ENCODE data around the gene ESPN. TPM values are rescaled to one million over a fixed set of nuclear protein-coding genes. Genes with fewer than 3 reads are reported as not detected.

The ESPN gene
- total RNA-seq, 4 donors from 2014 or later = 0.47 to 0.92 (median 0.81) TPM; not detected in 1

DNA sequence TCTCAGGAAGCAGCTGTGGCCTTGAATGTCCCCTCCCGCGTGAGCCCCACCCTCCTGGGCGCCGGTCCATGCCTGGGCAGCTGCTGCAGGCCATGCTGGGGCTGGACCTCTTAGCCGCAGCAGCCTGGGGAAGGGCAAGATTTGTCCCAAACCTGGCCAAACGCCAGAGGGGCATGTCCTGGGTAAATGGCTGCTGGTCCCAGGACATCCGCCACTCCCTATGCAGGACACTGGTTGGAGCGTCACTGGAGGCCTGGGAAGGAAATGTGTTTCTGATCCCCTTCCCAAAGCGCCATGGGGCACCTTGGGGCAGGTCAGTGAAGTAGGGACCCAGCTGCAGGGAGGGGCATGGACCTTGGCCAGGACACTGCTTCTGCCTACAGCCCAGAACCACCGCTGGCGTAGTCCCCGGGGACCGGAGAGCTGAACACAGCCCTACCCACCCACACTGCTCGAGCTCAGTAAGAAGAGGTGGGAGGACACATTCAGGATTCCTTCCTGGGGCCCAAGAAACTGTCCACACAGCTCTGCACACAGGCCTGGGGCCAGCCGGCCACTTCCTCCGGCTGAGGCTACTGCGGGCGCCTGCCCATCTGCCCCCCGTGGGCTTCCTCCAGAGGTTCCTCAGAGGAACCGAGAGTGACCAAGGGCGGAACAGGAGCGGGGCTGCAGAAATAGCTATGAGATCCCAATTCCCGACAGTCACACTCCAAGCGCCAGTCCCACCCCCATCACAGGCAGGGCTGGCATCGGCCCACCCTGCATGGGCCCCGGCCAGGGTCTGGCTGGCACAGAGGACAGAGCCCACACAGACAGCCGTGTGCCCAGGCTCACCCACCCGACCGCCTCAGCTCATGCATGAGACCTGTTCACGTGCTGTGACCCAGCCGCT lies 77.7 kb downstream of the ESPN start:
- ATAC-seq = peak; percentile 34
- TF ChIP-seq EP300 (IDR thresholded peaks at IDR 0.05) (no peak), POLR2A (IDR thresholded peaks at IDR 0.05) (no peak), POLR2AphosphoS5 (IDR thresholded peaks at IDR 0.05) (no peak)
- peaks cover 20% of the 10 kb centered on the region for H3K27me3 ChIP-seq
- H3K36me3 ChIP-seq = no peaks in the 10 kb centered on the region
- no peaks in the 10 kb centered on the region for H3K9me3 ChIP-seq
- H3K27ac ChIP-seq = peak overlapping the region in 2 of 4 donors; percentile 17 to 27
- H3K4me3 ChIP-seq = no peak overlapping the region
- peaks cover 0 to 38% (median 11%) of the 10 kb centered on the region in 3 donors for H3K4me1 ChIP-seq
- WGBS, 2 donors (ENCODE audit: low coverage in 1 of 2) = 100% methylated on average over 1 of the region's 31 CpGs; no CpG with 5 or more reads in 1 of the 2 donors

DNA sequence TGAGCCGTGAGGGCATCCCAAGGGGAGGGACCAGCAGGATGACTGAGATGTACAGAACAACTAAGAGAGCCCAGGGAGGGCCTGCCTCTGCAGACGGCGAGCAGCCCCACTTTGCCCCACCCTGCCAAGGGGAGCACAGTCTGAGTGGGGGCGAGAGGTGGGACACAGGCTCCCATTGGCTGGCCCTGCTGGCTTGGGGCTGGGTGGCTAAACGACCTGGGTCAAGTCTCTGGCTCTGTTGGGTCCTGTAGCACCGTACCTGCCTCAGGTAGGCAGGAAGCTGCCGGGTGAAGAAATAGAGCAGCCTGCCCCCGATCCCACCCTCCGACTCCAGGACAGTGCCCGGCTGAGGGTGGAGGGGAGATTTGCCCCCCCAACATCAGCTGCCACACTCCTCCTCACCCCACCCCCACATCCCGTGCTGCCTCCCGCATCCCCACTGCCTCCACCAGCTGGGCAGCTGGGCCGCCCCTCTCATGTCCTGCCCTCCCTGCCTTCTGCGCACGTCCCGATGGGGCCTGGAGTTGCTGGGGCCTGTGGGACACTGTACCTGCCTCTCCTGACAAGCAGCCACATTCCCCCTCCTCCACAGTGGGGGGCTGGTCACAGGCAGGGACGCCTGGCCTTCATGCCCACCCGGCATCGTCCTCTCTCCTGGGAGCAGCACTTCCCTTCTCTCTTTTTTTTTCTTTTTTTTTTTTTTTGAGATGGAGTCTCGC lies 79.5 kb downstream of the ESPN start:
- no peak for TF ChIP-seq POLR2AphosphoS5 (IDR thresholded peaks at IDR 0.05)
- TF ChIP-seq, protein P1, sequence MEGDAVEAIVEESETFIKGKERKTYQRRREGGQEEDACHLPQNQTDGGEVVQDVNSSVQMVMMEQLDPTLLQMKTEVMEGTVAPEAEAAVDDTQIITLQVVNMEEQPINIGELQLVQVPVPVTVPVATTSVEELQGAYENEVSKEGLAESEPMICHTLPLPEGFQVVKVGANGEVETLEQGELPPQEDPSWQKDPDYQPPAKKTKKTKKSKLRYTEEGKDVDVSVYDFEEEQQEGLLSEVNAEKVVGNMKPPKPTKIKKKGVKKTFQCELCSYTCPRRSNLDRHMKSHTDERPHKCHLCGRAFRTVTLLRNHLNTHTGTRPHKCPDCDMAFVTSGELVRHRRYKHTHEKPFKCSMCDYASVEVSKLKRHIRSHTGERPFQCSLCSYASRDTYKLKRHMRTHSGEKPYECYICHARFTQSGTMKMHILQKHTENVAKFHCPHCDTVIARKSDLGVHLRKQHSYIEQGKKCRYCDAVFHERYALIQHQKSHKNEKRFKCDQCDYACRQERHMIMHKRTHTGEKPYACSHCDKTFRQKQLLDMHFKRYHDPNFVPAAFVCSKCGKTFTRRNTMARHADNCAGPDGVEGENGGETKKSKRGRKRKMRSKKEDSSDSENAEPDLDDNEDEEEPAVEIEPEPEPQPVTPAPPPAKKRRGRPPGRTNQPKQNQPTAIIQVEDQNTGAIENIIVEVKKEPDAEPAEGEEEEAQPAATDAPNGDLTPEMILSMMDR (IDR thresholded peaks at IDR 0.05) = no peak
- peaks cover 37% of the 10 kb centered on the region for H3K27me3 ChIP-seq
- H3K27ac ChIP-seq = no peak overlapping the region
- WGBS, 2 donors (ENCODE audit: low coverage in 1 of 2) = 95% methylated on average over 3 of the region's 20 CpGs; no CpG with 5 or more reads in 1 of the 2 donors
- peaks cover 0 to 22% (median 3%) of the 10 kb centered on the region in 3 donors for H3K4me1 ChIP-seq
- no peak overlapping the region for H3K4me3 ChIP-seq
- no peak for ATAC-seq
- no peaks in the 10 kb centered on the region for H3K36me3 ChIP-seq
- no peaks in the 10 kb centered on the region for H3K9me3 ChIP-seq

DNA sequence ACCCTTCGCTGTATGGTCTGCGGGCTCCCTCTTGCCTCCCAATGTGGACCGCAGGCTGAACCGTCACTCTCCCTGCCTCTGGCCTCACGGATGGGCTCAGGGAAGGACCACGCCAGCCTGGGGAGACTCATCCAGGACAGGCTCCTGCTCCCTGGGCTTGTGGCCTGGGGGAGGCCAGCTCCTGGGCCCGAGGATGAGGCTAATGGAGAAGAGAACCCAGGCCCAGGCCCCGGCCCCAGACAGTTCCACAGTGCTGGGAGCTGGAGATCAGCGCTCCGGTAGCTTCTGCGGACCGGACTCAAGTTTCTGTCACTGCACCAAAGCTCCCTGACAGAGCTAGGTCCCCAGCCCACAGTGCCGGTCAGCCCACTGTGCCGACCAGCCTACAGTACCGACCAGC lies 80.3 kb downstream of the ESPN start:
- no peak overlapping the region for H3K4me3 ChIP-seq
- no peak overlapping the region for H3K27ac ChIP-seq
- 91% methylated on average over 7 of the region's 15 CpGs; no CpG with 5 or more reads in 1 of the 2 donors for WGBS, 2 donors (ENCODE audit: low coverage in 1 of 2)
- H3K36me3 ChIP-seq = no peaks in the 10 kb centered on the region
- H3K4me1 ChIP-seq = peaks cover 0 to 20% (median 3%) of the 10 kb centered on the region in 3 donors
- TF ChIP-seq POLR2AphosphoS5 (IDR thresholded peaks at IDR 0.05) (no peak), POLR2A (IDR thresholded peaks at IDR 0.05) (no peak), EP300 (IDR thresholded peaks at IDR 0.05) (no peak)
- TF ChIP-seq, protein P1 (IDR thresholded peaks at IDR 0.05) = no peak
- no peaks in the 10 kb centered on the region for H3K9me3 ChIP-seq
- no peak for ATAC-seq
- peaks cover 38% of the 10 kb centered on the region for H3K27me3 ChIP-seq

DNA sequence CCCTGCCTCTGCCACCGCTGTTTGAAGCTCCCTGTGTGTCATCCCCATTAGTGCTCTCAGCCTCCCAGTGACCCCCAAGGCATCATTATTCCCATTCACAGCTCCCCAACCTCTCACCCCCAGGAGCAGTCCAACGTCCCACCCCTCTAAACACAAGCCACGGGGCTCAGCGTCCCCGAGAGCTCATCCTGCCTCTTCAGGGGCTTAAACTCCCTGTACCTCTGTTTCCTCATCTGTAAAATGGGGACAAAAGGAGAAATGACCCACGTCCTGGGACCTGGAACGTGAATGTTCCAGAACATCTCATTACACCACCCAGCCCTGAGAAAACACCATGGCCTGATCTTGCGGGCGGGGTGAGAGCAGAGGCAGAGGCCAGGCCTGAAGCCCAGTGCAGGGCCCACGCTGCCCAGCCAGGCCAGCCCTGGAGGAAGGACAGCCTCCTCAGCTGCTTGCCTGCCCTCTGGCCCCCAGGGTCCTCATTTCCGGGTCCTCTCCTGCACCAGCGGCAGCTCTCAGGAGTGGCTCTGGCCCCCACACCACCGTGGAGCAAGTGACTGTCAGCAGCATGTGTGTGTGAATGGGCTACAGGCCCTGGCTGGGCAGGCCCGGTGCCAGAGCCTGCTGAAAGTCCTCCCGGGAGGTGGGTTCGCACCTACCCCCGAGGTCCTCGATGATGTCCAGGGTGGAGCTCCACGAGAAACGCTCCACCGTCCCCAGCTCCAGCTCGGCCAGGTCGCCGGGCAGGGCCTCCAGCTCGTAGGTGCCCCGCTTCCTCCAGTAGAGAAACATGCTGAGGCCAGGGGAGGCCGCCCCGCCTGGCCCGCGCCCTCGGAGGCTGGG lies 81.0 kb downstream of the ESPN start:
- no peaks in the 10 kb centered on the region for H3K9me3 ChIP-seq
- no peak overlapping the region for H3K4me3 ChIP-seq
- peaks cover 0 to 20% (median 3%) of the 10 kb centered on the region in 3 donors for H3K4me1 ChIP-seq
- H3K27me3 ChIP-seq = peaks cover 38% of the 10 kb centered on the region
- no peak overlapping the region for H3K27ac ChIP-seq
- WGBS, 2 donors (ENCODE audit: low coverage in 1 of 2) = 84 to 92% methylated on average over 4 to 11 of the region's 31 CpGs
- no peak for ATAC-seq
- H3K36me3 ChIP-seq = no peaks in the 10 kb centered on the region
- TF ChIP-seq POLR2A (IDR thresholded peaks at IDR 0.05) = no peak
- no peak for TF ChIP-seq EP300 (IDR thresholded peaks at IDR 0.05)

DNA sequence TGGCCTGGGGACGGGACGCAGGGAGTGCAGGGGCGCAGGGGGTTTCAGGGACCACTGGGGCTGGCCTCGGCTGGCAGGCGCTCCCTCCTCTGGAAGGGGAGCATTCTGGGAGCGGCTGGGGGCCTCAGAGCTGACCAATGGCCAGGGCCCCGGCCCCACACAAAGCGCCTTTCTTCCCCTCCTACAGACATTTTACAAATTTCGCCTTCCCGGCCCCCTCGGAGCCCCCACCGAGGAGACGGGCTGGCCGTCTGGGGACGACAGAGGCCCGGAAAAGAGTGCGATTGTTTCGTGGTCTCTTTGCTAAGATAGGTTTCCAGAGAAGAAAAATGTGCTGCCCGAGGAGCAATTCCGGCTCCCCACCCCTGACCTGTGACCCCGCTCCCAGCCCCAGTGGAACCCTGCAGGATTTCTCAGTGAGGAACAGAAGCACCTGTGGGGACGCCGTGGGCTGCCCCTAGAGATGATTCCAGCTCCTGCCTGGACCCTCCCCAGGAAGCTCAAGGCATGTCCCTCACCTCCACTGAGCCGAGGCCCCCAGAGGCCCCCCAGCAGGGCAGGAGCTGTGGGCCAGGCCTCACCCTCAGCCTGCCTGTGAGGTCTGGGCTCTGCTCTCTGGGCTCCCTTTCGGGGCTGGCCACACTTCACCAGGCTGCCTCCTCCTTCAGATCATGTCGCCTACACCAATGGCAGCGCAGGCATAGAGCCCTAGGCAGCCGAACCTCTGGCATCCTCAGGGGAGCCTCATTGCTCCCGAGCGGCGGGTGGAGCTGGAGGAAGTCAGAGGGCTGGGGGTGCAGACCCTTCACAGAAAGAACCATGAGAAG lies 81.8 kb downstream of the ESPN start:
- Histone ChIP-seq H3K4me3 (no peak overlapping the region), H3K9me3 (no peaks in the 10 kb centered on the region), H3K36me3 (no peaks in the 10 kb centered on the region), H3K4me1 (peaks cover 0 to 16% (median 3%) of the 10 kb centered on the region in 3 donors), H3K27ac (no peak overlapping the region), H3K27me3 (peaks cover 38% of the 10 kb centered on the region)
- TF ChIP-seq POLR2A (IDR thresholded peaks at IDR 0.05) (no peak), EP300 (IDR thresholded peaks at IDR 0.05) (no peak), POLR2AphosphoS5 (IDR thresholded peaks at IDR 0.05) (no peak)
- TF ChIP-seq, protein P1 (IDR thresholded peaks at IDR 0.05) = no peak
- ATAC-seq = no peak
- 75% methylated on average over 14 of the region's 31 CpGs; no CpG with 5 or more reads in 1 of the 2 donors for WGBS, 2 donors (ENCODE audit: low coverage in 1 of 2)

Measured in gastroesophageal sphincter (tissue), 4 donors.